GM21390 (cell line): ENCODE data around the gene CCM2.
"Not testable (repeated sequence)": the region's sequence is repeated elsewhere in the genome, so short reads cannot be mapped to it uniquely, and the experiment has no call there.

Experiments used
- ATAC-seq: cut with Tn5 transposase; IDR thresholded peaks from one replicate; pipeline ENCODE4 v1.9.1; 2021; ENCODE audit not compliant: unreplicated experiment

The CCM2 gene

DNA sequence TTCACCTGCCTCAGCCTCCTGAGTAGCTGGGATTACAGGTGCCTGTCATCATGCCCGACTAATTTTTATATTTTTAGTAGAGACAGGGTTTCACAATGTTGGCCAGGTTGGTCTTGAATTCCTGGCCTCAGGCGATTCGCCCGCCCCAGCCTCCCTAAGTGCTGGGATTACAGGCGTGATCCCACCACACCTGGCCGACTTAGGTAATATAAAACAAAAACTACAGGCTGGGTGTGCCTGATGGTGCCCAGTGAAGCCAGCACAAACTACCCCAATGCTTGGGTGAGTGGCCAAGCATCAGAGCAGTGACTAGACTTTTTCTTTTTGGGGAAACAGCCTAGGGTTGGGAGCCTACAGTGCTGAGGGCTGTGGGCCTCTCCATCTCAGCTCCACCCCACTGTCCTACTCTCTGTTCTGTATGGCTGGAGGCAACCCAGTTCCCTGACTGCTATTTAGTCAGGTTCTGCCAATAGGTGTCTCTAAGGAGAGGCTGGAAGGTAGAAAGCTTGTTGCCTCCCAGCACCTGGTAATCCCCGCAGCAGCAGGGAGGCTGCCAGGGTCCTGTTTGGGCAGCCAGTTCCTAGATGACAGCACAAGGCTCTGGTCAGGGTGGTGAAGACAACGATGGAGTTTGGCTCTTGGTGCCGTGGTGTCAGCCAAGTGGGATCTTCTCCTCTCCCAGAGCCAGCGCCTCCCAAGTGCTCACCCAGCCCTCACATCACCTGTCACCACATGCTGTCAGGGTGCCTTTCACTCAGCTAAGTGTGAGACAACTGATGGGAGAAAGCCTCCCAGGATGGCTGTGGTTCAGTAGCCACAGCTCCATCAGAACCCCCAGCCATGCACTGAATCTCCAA, 99.2 kb downstream of the CCM2 start:
- ATAC-seq: no peak

DNA sequence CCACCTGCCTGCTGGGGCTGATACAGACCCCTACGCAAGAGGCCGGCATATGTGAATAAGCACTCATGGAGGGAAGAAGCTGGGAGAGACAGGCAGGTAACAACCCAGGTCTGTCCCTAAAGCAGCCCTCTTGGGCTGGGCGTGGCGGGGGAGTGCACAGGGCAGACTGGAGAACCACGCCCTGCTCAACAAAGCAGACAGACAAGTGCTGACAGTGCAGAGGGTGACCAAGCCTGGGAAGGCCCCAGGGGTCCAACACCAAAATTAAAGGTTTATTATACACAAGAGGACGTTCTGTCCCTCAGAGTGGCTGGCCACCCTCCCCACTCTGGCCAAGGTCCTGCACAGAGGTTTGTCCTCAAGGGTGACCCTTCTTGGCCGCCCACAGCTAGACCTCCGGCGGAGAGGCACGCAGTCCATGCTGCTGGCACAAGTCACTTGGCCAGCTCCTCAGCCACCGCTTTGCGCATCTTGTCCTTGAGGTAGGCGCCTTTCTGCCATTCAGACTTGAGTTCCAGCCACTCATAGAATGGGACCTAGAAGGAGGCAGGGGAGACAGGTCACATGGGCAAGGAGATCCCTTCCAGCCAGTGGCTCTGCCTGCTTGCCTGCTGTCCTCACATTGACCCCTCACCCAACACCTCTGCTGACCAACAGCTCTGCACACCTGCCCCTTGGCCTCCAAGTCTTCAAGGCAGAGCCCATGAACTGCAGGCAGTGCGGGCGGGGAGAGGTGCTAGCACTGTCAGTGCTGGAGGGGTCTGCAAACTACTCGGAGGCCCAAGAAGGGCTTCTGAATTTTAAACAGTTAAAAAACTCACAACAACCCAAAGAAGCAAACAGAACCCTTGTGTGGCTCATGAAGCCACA, 100.1 kb downstream of the CCM2 start:
- ATAC-seq: no peak

DNA sequence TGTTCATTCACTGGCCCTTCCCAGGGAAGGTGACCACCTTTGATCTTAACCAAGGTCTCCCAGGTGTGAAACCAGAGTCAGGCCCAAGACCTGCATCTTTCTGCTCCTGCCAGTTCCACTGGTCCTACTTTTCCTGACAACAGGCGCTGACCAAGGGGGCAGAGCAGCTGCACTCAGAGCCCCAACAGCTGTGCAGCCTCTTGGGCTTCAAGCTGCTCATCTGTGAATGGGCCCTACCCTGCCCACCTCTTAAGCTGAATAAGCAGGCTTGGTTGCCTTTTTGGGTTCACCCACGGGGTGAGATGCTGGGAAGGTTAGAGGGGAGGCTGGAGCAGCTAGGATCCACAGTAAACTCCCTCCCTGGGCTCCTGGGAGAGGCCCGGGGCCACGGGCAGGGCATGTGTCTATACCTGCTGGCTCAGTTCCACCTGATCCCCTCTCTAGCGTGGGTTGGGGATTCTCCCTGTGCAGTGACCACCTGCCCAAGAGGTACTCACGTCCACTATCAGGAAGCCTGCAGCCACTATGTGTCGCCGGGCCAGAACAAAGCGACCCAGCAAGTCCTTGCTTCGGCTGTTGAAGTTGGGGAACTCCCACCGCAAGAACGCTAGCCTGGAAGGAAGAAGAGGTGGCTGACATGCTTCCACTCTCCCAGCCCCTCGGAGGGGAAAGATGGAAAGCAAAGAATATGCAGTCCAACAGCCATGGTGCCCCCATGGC, 100.9 kb downstream of the CCM2 start:
- ATAC-seq: no peak

DNA sequence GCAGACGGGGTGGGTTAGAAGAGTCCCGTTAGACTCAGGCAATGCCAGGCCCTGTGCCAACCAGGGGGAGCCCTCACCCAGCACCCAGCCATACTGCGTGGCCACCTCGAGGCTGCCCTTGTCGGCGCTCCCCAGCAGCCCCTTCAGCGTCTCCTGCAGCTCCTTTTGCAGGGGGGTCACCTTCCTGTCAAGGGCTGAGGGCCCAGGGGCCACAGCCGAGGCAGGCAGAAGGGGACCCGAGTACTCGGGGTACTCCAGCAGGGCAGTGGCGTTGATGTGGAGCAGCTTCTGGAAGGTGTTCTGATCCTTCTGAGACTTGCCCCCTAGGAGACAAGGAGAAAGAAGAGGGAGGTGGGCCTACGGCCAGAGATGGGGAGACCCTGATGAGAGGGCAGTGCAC, 101.7 kb downstream of the CCM2 start:
- ATAC-seq: no peak

DNA sequence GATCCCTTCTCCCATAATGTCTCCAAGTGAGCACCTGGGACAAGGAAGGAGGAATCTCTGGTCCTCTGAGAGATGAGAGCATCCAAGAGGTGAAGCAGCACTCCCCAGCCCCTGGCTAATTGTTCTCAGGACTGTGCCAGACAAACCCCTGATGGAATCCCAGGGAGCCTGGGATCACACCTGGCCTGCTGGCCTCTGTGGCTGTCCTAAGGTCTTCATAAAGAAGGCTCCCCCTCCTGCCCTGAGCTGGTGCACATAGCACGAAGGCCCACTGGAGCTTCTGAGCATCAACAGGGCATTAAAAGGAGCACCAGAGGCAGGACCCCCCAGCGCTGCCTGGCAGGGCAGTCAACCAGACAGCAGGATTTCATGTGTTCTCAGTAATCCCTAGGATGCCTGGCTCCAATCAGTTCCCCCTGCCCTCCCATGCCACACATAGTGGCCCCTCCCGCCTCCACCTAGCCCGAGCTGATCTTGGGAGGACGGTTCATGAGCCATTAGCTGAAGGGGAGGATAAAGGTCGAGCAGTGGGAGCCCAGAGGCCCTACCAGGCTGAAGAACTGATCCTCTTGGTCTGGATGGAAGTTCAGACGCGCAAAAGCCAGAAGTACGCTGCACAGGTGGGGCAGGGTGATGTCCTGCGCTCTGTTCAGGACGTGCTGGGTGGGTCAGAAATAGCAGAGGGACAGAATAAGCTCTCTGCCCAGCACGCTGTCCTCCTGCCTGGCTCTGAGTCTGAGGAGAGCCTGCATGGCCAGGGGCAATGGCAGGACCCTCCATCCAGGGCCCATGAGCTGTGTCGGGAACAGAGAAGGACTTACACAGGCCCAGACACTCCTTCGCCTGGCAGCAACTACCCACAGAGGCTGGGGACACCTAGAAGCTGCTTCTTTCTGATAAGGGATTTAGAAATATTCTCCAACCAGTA, 103.0 kb downstream of the CCM2 start:
- ATAC-seq: no peak

DNA sequence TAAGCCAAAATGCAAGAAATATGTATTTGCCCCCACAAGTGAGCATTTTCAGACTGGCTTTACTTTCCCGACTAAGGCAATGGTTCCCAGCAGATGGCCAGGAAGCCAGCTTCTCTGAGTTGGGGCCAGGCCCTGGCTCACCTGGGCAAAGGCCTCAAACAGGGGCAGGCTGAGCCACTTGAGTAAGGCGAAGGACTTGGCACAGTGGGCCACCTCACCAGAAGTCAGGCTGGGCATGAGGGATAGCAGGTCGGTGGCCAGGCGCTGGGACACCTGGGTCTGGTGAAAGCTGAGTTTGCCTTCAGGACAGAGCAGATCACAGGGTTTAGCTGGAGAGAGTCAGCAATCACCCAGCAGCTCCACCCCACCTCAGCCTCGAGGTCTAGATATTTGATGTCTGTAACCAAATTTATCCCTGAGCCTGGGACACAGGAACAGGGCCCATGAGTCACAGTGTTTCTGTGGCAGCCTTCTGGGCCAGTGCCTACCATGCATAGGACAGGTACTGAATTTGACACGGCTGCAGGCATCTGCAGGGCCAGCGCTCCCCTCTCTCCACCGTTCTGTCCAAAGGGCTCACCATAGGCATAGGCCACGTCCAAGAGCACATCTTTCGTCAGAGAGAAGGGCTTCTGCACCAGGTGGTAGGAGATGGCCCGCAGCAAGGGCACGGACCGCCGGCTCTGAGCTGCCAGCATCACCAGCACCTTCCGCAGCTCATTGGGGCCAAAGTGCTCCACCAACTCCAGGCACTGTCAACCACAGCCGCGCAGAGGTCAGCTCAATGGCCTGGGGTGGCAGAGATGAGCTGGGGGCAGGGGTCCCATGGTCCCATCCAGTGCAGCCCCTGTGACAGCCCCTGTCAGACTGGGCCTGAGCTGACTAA, 104.2 kb downstream of the CCM2 start:
- ATAC-seq: no peak

DNA sequence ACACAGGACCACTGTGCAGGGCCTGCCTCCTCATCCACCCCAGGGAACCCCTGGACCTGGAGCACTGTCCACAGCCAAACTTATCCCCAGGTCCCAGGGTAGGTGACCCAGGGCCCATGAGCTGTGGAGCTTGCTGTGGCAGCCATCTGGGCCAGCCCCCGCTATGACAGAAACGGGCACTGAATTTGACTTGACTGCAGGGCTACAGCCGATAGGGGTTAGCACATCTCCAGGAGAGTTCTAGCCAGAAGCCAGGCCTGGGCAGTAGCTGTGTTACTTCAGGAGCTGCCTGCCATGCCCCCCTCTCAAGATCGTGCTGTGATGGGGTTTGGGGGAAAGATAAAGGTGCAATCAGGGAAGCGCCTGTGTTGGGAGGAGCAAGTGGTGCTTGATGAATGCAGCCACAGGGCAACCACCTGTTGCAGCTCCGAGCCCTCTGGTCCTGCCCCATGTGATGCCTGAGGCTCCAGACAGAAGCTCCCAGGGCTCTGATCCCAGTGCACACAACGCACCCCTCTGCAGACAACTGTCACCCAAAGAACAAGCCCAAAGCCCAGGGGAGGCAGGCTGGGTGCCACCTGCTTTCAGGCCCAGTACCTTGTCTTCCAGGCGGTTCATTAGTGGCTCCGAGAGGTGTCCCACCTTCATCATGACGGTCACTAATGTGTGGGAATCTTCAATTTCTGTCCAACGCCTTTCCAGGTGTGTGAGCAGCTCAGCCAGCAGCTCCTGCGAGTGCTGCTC, 105.0 kb downstream of the CCM2 start:
- ATAC-seq: no peak

DNA sequence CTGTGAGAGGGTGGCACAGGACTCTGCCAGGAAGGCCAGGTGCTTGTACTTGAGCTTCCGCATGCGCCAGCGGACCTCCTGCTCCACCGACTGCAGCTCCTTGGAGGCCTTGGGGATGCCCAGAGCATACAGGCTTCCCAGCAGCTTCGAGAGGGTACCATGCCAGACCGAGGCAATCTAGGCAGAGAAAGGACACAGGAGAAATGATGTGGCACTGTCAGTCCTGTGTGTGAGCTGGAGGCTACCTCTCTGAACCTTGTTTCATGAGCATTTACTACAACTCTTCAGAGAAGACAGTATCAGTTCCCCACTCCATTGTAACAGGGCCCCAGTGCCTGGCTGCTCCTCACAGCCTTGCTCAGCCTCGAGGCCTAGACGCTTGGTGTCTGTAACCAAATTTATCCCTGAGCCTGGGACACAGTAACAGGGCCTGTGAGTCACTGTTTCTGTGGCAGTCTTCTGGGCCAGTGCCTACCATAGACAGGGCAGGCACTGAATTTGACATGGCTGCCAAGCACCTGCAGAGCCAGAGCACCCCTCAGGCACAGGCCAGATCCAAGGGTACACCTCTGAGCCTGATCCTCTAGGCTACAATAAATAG, 105.7 kb downstream of the CCM2 start:
- ATAC-seq: no peak

DNA sequence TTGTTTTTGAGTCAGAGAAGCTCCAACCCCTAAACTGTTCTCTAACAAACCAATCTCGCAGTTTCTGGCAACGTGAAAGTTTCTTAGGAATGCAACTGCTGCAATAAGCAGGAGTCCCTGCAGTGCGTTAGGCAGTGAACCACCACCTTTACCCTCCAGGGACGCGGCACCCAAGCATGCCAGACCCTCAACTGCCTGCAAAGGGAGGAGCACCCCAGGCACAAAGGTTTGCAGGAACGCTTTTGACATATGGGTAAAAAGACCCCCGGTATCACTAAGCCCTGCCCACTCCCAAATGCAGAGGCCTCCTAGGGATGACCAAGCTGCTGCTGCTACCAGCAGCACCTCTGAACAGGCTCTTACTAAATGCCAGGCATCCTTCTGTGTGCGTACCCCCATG, 106.8 kb downstream of the CCM2 start:
- ATAC-seq: no peak

DNA sequence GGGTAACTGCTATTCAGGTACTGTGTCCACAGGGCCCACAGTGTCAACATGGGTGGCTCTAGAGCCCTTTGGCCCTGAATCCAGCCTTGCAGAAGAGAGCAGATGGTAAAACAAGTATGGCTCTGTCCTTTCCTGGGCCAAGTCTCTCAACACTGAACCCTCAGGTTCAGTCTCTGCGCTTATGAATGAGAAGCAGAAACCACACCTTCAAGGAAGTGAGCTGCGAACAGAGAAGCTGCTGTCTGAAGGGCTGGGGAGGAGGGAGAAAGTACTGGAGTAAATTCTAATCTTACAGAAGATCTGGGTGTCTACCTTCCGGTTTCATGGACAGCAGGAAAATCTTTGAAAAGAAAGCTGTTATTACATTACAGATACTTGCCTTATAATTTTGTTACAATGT, 107.4 kb downstream of the CCM2 start:
- no peak for ATAC-seq

DNA sequence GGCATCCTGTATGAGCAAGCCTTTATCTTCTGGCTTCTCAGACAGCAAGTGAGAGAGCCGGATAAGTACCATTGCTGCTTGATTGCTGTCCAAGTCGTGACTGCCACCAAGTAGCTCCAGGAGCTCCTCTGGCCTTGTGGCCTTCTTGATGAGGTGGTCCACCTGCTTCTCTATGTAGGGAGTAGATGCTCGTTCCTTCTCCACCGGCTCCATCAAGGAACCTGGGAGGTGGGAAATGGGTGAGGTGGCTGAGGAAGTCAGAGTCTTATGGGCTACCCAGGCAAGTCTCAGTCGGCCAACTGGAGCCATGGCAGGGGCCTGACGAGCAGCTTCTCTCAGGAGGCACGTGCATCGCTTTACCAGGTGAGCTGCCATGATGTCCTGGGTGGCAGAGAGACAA, 108.9 kb downstream of the CCM2 start:
- ATAC-seq: no peak

DNA sequence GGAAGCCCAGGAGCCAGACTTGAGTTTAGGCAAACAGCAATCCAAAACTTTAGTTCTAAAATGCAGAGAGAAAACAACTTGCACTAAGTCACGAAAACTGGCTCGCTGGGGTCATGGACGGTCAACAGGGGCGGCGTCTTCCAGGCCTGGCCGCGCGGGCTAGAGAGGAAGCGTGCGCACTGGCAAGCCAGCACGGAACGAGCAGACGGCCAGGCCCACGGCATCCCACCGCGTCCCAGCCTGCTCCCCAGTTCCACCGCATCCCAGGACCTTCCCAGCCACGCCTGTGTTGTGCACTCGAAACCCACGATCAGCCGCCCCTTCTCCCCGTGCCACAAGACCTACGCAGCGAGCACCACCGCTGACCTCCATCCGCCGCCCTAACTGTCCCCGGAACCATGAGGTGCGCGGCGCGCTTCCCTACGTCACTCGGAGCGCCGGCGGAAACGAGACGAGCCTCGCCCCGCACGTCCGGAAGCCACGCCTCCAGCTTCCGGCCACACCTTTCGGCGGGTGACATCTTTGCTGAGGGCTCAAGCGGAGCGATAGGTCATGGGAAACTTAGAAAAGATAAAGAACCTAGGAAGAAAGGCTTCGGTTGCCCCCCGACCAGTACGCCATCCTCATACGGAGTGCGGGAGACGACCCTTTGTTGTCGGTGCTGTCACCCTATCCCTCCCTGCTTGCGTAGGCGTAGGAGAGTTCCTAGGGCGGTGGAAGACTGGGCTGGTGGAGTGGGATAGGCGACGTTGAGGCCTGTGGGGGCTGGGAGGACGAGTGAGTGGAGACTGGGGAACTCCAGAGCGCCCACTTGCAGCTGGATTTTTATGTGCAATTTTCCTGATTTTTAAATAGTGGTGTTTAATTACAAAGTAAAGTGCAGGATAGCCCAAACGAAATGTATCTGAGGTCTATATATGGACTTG, 111.6 kb downstream of the CCM2 start, which contains the start of gene TBRG4:
TBRG4 (minus strand) TSS at position 400 of the 926 bp plus-strand sequence. CDS start 2,460 bp downstream, outside the sequence.
- ATAC-seq: peak; percentile 96

DNA sequence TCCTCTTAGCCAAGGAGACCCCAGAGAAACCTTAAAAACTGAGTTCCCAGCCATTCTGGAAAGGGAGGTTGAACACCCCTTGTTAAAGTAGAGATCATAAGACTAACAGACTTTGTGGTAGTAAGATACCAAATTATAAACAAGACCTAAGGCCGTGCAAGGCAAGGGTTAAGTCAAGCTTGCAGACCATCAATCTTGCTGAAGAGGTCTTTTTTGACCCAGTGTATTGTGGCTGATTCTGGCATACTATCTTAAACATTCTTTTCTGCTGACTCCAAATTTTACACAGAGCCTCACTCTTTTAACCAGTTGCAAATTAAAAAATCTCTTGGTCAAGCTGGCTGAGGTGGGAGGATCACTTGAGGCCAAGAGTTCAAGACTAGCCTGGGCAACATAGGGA, 112.6 kb downstream of the CCM2 start:
- no peak for ATAC-seq

DNA sequence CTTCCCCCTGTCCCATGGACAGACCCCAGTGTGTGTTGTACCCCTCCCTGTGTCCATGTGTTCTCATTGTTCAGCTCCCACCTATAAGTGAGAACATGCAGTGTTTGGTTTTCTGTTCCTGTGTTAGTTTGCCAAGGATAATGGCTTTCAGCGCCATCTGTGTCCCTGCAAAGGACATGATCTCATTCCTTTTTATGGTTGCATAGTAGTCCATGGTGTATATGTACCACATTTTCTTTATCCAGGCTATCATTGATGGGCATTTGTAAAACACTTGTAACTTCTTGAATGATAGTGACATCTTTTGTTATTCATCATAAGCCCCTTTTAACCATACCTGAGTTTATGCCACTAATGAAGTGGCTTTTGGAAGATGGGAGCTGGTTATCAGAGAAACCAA, 114.3 kb downstream of the CCM2 start:
- ATAC-seq: not testable (repeated sequence)

DNA sequence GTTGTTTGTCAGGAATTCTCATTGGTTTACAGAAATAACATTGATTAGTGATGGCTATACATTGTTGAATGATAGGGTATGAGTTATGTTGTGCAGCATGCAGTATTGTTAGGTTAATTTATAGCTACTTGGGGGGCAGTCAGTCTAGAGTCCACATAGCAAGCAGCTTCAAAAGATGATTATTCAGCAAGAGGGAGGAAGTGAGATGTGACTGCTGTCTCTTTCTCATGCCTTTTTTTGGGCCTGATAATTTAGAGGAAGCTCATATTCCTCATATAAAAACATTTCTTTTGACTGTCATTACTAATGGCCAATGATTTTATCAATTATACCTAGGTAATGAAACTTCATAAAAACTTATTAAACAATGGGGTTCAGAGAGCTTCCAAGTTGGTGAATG, 114.9 kb downstream of the CCM2 start:
- ATAC-seq: no peak

DNA sequence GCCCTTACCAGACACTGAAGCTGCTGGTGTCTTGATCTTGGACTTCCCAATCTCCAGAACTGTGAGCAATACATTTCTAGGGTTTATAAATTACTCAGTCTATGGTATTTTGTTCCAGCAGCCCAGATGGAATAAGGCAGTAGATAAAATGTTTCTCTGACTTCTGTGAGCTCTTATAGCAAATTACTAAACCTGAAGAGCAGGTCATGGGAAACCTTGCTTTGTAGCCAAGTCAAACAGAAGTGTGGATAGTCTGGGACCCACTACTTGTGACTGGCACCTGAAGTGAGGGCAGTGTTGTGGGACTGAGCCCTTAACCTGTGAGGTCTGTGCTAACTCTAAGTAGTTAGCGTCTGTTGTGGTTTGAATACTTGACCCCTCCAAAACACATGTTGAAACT, 116.0 kb downstream of the CCM2 start:
- ATAC-seq: no peak

DNA sequence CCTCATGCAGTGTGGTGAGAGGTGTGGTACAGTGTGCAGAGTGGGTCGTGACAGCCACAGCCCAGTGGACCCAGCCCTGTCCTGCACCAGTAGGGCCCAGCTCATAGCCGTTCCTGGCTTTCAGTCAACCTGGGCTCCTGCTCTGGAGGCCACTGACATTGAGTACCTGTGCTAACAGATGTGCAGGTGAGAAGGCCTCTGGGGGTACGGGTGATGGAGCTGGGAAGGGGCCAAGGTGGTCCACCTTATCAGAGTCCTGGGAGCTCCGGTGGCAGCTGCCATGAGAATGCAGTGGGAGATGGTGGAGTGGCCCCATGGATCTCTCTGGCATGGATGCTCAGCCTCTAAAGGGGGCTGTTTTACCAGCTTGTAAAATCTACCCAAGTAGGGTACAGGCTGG, 117.6 kb downstream of the CCM2 start:
- no peak for ATAC-seq
